Thyroid gland (tissue), 4 donors: ENCODE measurements around the gene VWA5B2. TPM values are rescaled to one million over a fixed set of nuclear protein-coding genes. Genes with fewer than 3 reads are reported as not detected.

ENCODE experiments used
- DNase-seq, 2 donors: peaks; one replicate each; pipeline ENCODE4 v3.0.0-alpha.2; 2019
- H3K27ac ChIP-seq, 3 donors: fragments of 200-600 bp; sonication (generic); 1 replicate in 2 of 3; 2 replicates in 1 of 3; pipeline ENCODE4 v1.5.1; 2016 to 2019; ENCODE audit warnings: mild to moderate bottlenecking in 1 of 3, moderate library complexity in 1 of 3
- H3K27me3 ChIP-seq: fragments of 200-600 bp; sonication (generic); one replicate; pipeline ENCODE4 v1.5.1; 2019
- H3K36me3 ChIP-seq, 2 donors: fragments of 200-600 bp; sonication (generic); one replicate each; pipeline ENCODE4 v1.5.1; 2016 to 2019
- H3K4me1 ChIP-seq, 2 donors: fragments of 200-600 bp; sonication (generic); one replicate each; pipeline ENCODE4 v1.5.1; 2017 to 2019
- H3K4me3 ChIP-seq, 3 donors: fragments of 200-600 bp; sonication (generic); replicated peaks in 1 of 3; 1 replicate in 2 of 3; 2 replicates in 1 of 3; pipeline ENCODE4 v1.5.1; 2016; ENCODE audit warnings: mild to moderate bottlenecking in 1 of 3
- H3K9me3 ChIP-seq: fragments of 200-600 bp; sonication (generic); one replicate; pipeline ENCODE4 v1.5.1; 2017
- POLR2A ChIP-seq, 2 donors: fragments of 450-650 bp; IDR thresholded peaks; one replicate each; pipeline ENCODE4 v1.6.1; 2017; ENCODE audit warnings: antibody characterized with exemption in 2 of 2, mild to moderate bottlenecking in 2 of 2, moderate library complexity in 1 of 2
- WGBS, 2 donors: methylation state at CpG; one replicate each; pipeline ENCODE4 v1.1.5; 2017; 5-methylcytosine and 5-hydroxymethylcytosine counted together
- intact Hi-C: fragments of 100-400 bp; cut with DNase I; formaldehyde crosslinking; loops from one replicate; pipeline ENCODE4 v1.15.1; 2023
- total RNA-seq, 4 donors: library from RNA; depleted of rRNA; stranded (reverse); fragments of >200 nt; gene quantifications; one replicate each; pipeline ENCODE4 v1.2.3, GENCODE V29; 2016
- TF ChIP-seq, protein P1 (sequence below), 6 experiments: fragments of 200-600 bp in 3 of 6; fragments of 450-650 bp in 3 of 6; sonication (generic) in 3 of 6; IDR thresholded peaks; one replicate each; pipeline ENCODE4 v1.5.1; 2016 to 2019; ENCODE audit warnings: antibody characterized with exemption in 6 of 6, mild to moderate bottlenecking in 2 of 6, inconsistent platforms in 1 of 6, moderate library complexity in 1 of 6

The VWA5B2 gene
- total RNA-seq, 4 donors from 2014 or later = 0.42 to 0.88 (median 0.45) TPM; not detected in 1

DNA sequence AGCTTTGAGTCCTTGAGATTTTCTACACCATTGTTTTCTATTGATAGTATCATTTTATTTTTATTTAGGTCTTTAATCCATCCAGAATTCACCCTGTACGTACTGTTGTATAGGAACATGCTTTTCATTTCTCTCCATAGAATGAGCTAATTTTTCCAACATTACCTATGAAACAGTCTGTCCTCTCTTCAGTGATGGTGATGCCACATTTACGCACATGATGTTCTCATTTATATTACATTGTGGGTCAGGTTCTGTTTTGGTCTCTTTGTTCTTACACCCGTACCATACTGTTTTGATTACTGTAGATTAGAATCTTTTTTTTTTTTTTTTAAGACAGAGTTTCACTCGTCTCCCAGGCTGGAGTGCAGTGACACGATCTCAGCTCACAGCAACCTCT is 17.7 kb upstream of the VWA5B2 start:
- TF ChIP-seq POLR2A (IDR thresholded peaks at IDR 0.05) = no peak
- TF ChIP-seq, protein P1, sequence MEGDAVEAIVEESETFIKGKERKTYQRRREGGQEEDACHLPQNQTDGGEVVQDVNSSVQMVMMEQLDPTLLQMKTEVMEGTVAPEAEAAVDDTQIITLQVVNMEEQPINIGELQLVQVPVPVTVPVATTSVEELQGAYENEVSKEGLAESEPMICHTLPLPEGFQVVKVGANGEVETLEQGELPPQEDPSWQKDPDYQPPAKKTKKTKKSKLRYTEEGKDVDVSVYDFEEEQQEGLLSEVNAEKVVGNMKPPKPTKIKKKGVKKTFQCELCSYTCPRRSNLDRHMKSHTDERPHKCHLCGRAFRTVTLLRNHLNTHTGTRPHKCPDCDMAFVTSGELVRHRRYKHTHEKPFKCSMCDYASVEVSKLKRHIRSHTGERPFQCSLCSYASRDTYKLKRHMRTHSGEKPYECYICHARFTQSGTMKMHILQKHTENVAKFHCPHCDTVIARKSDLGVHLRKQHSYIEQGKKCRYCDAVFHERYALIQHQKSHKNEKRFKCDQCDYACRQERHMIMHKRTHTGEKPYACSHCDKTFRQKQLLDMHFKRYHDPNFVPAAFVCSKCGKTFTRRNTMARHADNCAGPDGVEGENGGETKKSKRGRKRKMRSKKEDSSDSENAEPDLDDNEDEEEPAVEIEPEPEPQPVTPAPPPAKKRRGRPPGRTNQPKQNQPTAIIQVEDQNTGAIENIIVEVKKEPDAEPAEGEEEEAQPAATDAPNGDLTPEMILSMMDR (IDR thresholded peaks at IDR 0.05) = no peak
- Histone ChIP-seq H3K4me1 (peaks cover 0 to 6% of the 10 kb centered on the region in 2 donors), H3K4me3 (no peak overlapping the region), H3K27ac (no peak overlapping the region), H3K9me3 (no peaks in the 10 kb centered on the region), H3K36me3 (no peaks in the 10 kb centered on the region), H3K27me3 (no peaks in the 10 kb centered on the region)
- intact Hi-C loops = no loop called here
- 84 to 87% methylated on average over 5 of the region's 5 CpGs for WGBS, 2 donors
- DNase-seq = no peak

DNA sequence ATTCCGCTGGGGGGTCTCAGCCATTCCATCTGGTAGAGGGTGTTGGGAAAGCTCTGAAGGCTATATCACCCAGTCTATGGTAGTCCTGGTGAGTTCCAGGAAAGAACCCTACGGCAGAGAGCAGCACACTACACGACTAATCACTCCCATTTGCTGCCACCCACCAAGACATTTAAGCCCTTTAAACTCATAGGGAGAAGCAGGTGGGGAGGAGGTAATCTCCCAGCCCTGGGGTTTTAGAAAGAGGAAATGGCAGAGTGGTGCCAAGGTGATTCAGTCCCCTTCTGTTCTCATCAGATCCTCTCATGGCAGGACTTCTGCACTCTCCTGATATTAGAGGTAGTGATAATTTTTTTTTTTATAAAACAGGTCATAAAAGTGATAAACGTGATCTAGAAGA is 10.6 kb upstream of the VWA5B2 start:
- WGBS, 2 donors = 61 to 64% methylated on average over 4 of the region's 4 CpGs
- no peaks in the 10 kb centered on the region for H3K27me3 ChIP-seq
- TF ChIP-seq, protein P1 (IDR thresholded peaks at IDR 0.05) = no peak
- no peak for TF ChIP-seq POLR2A (IDR thresholded peaks at IDR 0.05)
- no peak overlapping the region for H3K4me3 ChIP-seq
- no peaks in the 10 kb centered on the region for H3K9me3 ChIP-seq
- intact Hi-C loops = no loop called here
- no peak overlapping the region for H3K27ac ChIP-seq
- H3K36me3 ChIP-seq = no peaks in the 10 kb centered on the region
- no peak for DNase-seq
- no peaks in the 10 kb centered on the region for H3K4me1 ChIP-seq

DNA sequence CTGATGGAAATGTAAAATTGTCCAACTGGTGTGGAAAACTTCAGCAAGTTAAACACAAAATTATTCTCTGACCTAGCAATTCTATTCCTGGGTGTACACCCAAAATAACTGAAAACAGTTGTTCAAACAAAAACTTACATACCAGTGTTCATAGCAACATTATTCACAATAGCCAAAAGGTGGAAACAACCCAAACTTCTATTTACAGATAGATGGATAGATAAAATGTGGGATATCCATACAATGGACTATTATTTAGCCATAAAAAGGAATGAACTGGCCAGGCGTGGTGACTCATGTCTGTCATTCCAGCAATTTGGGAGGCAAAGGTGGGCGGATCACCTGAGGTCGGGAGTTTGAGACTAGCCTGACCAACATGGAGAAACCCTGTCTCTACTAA is 6.9 kb upstream of the VWA5B2 start:
- Histone ChIP-seq H3K27ac (no peak overlapping the region), H3K9me3 (no peaks in the 10 kb centered on the region), H3K4me3 (no peak overlapping the region), H3K4me1 (no peaks in the 10 kb centered on the region), H3K36me3 (no peaks in the 10 kb centered on the region), H3K27me3 (no peaks in the 10 kb centered on the region)
- TF ChIP-seq POLR2A (IDR thresholded peaks at IDR 0.05) = no peak
- TF ChIP-seq, protein P1 (IDR thresholded peaks at IDR 0.05) = no peak
- intact Hi-C loops = no loop called here
- 84% methylated on average over 3 of the region's 3 CpGs for WGBS, 2 donors
- no peak for DNase-seq

DNA sequence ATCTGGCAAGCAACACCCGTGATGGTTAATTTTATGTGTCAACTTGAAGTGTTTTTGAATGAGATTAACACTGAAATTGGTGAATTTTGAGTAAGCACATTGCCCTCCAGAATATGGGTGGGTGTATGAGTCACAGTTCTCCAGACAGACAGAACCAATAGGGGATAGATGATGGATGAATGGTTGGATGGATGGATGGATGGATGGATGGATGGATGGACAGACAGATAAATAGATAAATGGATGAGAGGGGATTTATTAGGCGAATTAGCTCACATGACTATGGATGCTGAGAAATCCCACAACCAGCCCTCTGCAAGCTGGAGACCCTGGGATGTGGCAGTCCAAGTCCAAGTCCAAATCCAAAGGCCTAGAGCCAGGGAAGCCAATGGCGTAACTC is 5.4 kb upstream of the VWA5B2 start:
- intact Hi-C loops = no loop called here

DNA sequence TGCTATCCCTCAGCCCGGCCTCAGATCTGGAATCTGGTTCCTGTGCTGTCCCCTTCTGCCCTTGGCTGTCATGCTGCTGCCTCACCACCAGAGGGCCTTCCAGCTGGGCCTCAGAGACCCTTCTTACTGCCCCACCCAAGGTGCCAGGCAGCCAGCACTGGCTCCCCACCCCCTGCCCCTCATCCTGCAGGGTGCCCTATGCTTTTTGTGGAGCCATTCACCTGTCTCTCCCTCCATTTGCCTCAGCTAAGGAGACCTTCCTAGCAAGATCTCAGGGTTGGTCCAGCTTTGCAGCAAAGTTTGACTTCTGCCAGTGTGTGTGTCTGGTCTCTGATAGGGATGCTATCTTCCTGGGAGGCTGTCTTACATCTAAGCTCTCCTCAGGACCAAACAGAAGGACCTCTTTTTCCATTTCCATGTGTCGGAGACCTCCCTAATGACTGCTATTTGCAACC is 1.9 kb upstream of the VWA5B2 start:
- no peaks in the 10 kb centered on the region for H3K9me3 ChIP-seq
- WGBS, 2 donors = 61 to 65% methylated on average over 2 of the region's 2 CpGs
- intact Hi-C loops = no loop called here
- DNase-seq = peak in 1 of 2 donors; percentile 13
- no peak for TF ChIP-seq POLR2A (IDR thresholded peaks at IDR 0.05)
- TF ChIP-seq, protein P1 (IDR thresholded peaks at IDR 0.05) = peak; percentile 45 to 77 (median 56)
- peaks cover 9 to 24% of the 10 kb centered on the region in 2 donors for H3K4me1 ChIP-seq
- H3K27me3 ChIP-seq = peaks cover 6% of the 10 kb centered on the region
- no peak overlapping the region for H3K27ac ChIP-seq
- no peaks in the 10 kb centered on the region for H3K36me3 ChIP-seq
- H3K4me3 ChIP-seq = no peak overlapping the region

More for the DNA sequence above, 5.4 kb upstream of the VWA5B2 start:
- TF ChIP-seq POLR2A (IDR thresholded peaks at IDR 0.05) = no peak
- TF ChIP-seq, protein P1 (IDR thresholded peaks at IDR 0.05) = no peak
- H3K27me3 ChIP-seq = no peaks in the 10 kb centered on the region
- DNase-seq = no peak
- no peaks in the 10 kb centered on the region for H3K36me3 ChIP-seq
- 78 to 89% methylated on average over 3 of the region's 3 CpGs for WGBS, 2 donors
- no peak overlapping the region for H3K4me3 ChIP-seq
- peaks cover 0 to 4% of the 10 kb centered on the region in 2 donors for H3K4me1 ChIP-seq
- H3K27ac ChIP-seq = no peak overlapping the region
- no peaks in the 10 kb centered on the region for H3K9me3 ChIP-seq
